Activated CD4-positive, alpha-beta T cell treated with anti-CD3 and anti-CD28 coated beads, Interleukin-2, amount 50 U/mL, for 4 hours (primary cell): Measurements from ENCODE around the gene ASIP.

ENCODE experiments used
- DNase-seq, 2 experiments: peaks; one replicate each; pipeline ENCODE4 v3.0.0-alpha.2; 2020

ASIP gene

DNA sequence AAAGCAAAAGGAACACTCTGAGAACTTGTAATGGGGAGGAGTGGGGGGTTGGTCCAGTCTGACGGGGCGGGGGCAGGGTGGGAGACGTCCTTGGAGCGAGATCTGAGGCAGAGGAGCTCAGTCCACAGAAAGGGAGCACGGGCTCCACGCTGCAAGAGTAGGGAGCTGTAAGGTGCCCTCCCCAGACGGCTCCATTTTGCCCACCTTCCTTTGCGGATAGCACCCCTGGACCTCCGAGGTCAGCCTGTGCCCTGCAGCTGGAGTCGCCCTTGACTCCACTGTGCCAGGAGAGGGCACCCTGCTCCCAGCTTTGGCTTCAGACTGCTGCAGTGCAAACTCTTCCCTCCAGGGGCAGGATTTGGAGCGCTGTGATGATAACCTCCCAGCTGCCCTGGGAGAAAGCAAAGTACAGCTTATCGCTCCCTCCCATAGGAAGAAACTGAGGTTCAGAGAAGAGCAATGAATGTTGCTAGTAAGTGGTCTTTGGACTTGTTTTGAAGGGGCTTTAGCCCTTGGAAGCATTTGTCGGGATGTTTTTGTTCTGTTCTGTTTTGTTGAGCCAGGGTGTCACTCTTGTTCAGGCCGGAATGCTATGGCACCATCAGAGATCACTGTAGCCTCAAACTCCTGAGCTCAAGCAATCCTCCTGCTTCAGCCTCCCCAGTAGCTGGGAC lies 71.5 kb downstream of the ASIP start:
- peak; percentile 82 to 84 for DNase-seq

DNA sequence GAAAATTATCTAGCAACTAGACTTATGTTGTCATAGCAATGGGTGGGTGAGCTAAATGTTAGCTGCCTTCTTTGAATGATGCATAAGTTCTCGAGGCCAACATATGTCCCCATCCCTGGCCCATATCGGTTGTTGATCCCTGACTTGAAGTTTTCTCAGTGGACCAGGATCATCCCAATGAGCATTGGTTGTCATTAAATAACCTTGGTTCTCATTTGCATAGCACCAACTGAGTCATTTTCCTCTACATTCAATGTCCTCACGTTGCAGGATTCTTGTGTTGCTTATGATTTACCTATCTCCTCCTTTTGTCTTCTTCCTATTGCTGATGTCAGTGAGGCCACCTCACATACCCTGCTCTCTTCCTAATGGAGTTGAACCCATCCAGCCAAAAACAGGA lies 74.0 kb downstream of the ASIP start:
- no peak for DNase-seq

DNA sequence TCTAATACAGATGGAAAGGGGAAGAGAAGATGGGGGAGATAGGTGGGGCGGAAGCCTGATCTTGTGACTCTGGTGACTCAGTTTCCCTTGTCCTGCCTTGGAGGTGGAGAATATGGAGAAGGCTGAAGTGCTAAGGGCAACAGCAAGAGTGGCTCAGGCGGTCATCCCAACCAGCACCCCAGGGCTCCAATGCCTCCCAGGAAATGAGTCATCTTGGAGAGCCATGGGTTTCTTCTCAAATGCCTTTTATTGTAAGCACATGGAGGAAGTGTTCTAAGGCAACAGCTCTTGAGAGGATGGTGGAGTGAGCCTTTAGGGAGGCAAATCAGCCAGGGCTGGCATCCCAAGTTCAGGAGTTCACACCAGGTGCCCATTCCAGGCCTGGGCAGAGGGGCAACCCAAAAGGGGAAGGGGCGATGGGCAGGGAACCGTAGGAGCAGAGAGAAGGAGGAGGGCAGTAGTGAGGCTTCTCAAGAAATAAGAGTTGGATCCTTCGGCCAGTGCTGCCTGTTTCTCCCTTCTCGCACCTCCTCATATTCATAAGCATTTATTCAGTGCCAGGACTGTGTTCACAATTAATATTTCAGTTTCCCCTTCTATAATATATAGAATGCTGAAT lies 75.1 kb downstream of the ASIP start:
- no peak for DNase-seq
